PFSK-1 (cell line): ENCODE data around the gene TREML1.

Experiments
- FOXP2 ChIP-seq: optimal IDR thresholded peaks from 2 replicates; pipeline ENCODE3; 2011; ENCODE audit warnings: borderline replicate concordance, control low read depth, inconsistent platforms; ENCODE audit not compliant: insufficient read depth; ENCODE audit errors: extremely low read length, extremely low read depth
- POLR2AphosphoS5 ChIP-seq: IDR thresholded peaks from 2 replicates; pipeline ENCODE4 v1.6.1; 2012; ENCODE audit warnings: low read depth, mild to moderate bottlenecking, control low read depth, low read length, moderate library complexity
- REST ChIP-seq, 2 experiments: IDR thresholded peaks; 2 replicates each; pipeline versions ENCODE4 v1.6.1 to v1.8.0; 2011 to 2012; ENCODE audit warnings: low read depth in 2 of 2, low read length in 2 of 2, control low read depth in 1 of 2, inconsistent platforms in 1 of 2, mild to moderate bottlenecking in 1 of 2, moderate library complexity in 1 of 2; ENCODE audit not compliant: insufficient read depth in 1 of 2
- SIN3A ChIP-seq: IDR thresholded peaks from 2 replicates; pipeline ENCODE4 v1.6.1; 2012; ENCODE audit warnings: mild to moderate bottlenecking, low read length, moderate library complexity, borderline replicate concordance; ENCODE audit not compliant: insufficient read depth
- TAF1 ChIP-seq: IDR thresholded peaks from 2 replicates; pipeline ENCODE4 v1.6.1; 2012; ENCODE audit warnings: low read length, control low read depth, borderline replicate concordance; ENCODE audit not compliant: insufficient read depth

Gene TREML1

GRCh38 chr6:41177695-41178094 lies 23.5 kb upstream of the TREML1 start:
- TF ChIP-seq REST (IDR thresholded peaks at IDR 0.05; ENCODE audit: insufficient read depth in 1 of 2, low read depth in 2 of 2, low read length in 2 of 2) (no peak), SIN3A (no peak), POLR2AphosphoS5 (no peak)

DNA sequence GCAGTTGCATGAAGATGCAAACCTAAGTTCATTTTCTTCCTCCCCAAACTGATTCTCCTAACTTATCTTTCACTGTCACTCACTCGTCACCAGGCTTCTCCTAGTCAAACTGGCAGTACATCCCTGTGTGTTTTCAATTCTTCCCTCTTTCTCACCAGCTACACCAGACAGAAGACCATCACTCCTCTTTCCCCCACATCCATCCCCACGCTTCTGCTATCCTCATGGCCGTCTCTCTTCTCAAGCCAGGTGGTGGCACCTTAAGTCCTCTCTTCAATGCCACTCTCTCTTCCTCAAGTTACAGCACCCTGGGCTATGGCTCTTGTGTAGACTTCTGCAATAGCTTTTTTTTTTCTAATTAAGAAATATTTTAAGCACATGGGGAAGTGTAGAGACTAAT lies 23.1 kb upstream of the TREML1 start:
- TF ChIP-seq POLR2AphosphoS5 = no peak
- TF ChIP-seq SIN3A = no peak
- TF ChIP-seq REST (IDR thresholded peaks at IDR 0.05; ENCODE audit: insufficient read depth in 1 of 2, low read depth in 2 of 2, low read length in 2 of 2) = no peak
- TF ChIP-seq TAF1 = no peak
- TF ChIP-seq FOXP2 = no peak

DNA sequence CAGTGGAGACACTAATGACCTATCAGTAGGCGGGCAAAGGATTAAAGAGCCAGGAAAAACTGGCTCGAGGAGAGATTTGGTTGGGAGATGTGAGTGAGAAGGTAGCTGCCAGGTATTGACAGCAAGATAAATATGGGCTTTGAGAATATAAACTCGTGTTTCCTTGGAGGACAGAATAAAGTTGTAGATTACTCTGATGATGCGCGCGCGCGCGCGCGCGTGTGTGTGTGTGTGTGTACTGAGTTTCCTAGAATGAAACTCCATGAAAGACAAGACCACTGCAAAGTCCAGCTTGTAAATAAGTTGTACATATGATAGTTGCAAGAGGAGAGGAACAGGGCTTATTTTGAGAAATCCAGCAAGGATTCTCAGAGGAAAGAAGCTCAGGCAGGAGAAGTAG lies 22.0 kb upstream of the TREML1 start:
- TF ChIP-seq FOXP2 (no peak), REST (IDR thresholded peaks at IDR 0.05; ENCODE audit: insufficient read depth in 1 of 2, low read depth in 2 of 2, low read length in 2 of 2) (no peak), TAF1 (no peak), SIN3A (no peak), POLR2AphosphoS5 (no peak)

DNA sequence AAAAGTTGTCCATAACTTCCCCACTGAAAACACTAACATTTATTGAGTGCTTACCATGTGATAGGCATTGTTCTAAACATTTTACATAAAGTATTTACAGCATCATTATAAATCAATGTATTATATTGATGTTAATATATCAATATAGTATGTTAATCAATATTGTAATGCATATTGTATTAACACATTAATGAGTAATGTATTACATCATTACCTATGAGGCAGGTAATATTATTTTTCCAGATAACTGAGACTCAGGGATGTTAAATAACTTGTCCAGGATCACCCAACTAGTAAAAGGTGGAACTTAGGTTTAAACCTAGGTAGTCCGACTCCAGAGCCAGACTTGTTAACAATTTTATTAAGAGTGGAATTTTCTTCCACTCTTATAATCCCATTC lies 20.9 kb upstream of the TREML1 start:
- no peak for TF ChIP-seq TAF1

DNA sequence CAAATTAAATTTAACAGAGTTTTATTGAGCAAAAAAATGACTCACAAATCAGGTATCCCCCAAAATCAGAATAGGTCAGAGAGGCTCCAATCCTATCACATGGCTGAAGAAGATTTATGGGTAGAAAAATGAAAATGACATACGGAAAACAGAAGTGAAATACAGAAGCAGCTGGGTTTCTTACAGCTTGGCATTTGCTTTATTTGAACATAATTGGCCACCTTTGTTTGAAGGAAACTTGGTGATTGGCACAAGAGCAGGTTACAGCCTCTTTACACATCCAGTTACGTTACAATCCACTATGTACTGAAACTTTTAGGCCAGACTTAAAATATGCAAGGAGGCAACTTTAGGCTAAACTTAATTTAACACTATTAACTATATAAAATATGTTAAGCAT lies 20.5 kb upstream of the TREML1 start:
- TF ChIP-seq POLR2AphosphoS5 (no peak), REST (IDR thresholded peaks at IDR 0.05; ENCODE audit: insufficient read depth in 1 of 2, low read depth in 2 of 2, low read length in 2 of 2) (no peak), SIN3A (no peak), TAF1 (no peak), FOXP2 (no peak)

DNA sequence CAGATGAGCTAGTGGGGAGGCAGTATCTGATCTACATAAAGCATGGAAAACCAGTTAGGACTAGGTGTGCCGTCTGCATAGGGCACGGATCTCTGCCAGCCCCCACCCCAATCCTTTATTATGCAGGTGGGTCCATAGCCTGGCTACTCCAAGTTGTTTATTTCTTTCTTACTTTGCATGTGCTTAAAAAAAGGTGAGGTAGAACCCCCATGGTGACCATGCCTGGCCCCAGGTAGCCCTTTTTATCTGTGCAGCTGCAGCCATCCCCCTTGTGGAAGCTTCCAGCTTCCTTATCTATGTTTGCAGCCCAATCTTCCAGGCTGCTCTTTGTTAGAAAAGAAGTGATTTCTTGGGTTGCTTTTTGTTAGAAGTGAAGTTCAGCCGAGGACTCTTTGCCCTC lies 17.8 kb upstream of the TREML1 start:
- TF ChIP-seq POLR2AphosphoS5 (no peak), SIN3A (no peak), FOXP2 (no peak), REST (IDR thresholded peaks at IDR 0.05; ENCODE audit: insufficient read depth in 1 of 2, low read depth in 2 of 2, low read length in 2 of 2) (no peak), TAF1 (no peak)
